ENCODE data around the gene CRCP.
A peak's percentile ranks its signal among the peaks of the same experiment; 100 is the strongest.
"Not testable (repeated sequence)": the region's sequence is repeated elsewhere in the genome, so short reads cannot be mapped to it uniquely, and the experiment has no call there.

CRCP gene

GRCh38 chr7:66114743-66115649 lies at the start of gene CRCP:
Gene CRCP, plus strand, starts transcription at chr7:66114847. Its CDS starts 116 bp downstream, at chr7:66114963.
- DNase-seq (ENCODE audit: low read depth), result peak; percentile 78

GRCh38 chr7:66069732-66070131 lies 44.9 kb upstream of the CRCP start:
- DNase-seq (ENCODE audit: low read depth), result no peak

- no peak for DNase-seq (ENCODE audit: low read depth)
These were observed 44.4 kb upstream of the CRCP start for GRCh38 chr7:66070222-66070621.

GRCh38 chr7:66072208-66072607 lies 42.4 kb upstream of the CRCP start:
- DNase-seq (ENCODE audit: low read depth), result not testable (repeated sequence)

GRCh38 chr7:66075590-66076461 lies 38.8 kb upstream of the CRCP start, which contains the start of gene ASL:
Gene ASL, plus strand, starts transcription at chr7:66075819. Its CDS starts 263 bp downstream, at chr7:66076082.
- DNase-seq (ENCODE audit: low read depth), result peak; percentile 89

- no peak for DNase-seq (ENCODE audit: low read depth)
These were observed 38.0 kb upstream of the CRCP start for GRCh38 chr7:66076462-66077329.

GRCh38 chr7:66078067-66078466 lies 36.6 kb upstream of the CRCP start:
- DNase-seq (ENCODE audit: low read depth), result no peak

GRCh38 chr7:66082083-66082482 lies 32.6 kb upstream of the CRCP start:
- no peak for DNase-seq (ENCODE audit: low read depth)

- no peak for DNase-seq (ENCODE audit: low read depth)
These were observed 31.7 kb upstream of the CRCP start for GRCh38 chr7:66082886-66083415.

- no peak for DNase-seq (ENCODE audit: low read depth)
These were observed 31.0 kb upstream of the CRCP start for GRCh38 chr7:66083677-66084076.

GRCh38 chr7:66088861-66089838 lies 25.5 kb upstream of the CRCP start:
- DNase-seq (ENCODE audit: low read depth), result no peak

GRCh38 chr7:66092654-66093053 lies 22.0 kb upstream of the CRCP start:
- DNase-seq (ENCODE audit: low read depth), result no peak

- no peak for DNase-seq (ENCODE audit: low read depth)
These were observed 19.6 kb upstream of the CRCP start for GRCh38 chr7:66095010-66095409.

GRCh38 chr7:66099232-66099550 lies 15.5 kb upstream of the CRCP start:
- no peak for DNase-seq (ENCODE audit: low read depth)

GRCh38 chr7:66099551-66100407 lies 14.9 kb upstream of the CRCP start:
- DNase-seq (ENCODE audit: low read depth), result no peak

- no peak for DNase-seq (ENCODE audit: low read depth)
These were observed 14.1 kb upstream of the CRCP start for GRCh38 chr7:66100408-66101050.

- DNase-seq (ENCODE audit: low read depth), result not testable (repeated sequence)
These were observed 12.5 kb upstream of the CRCP start for GRCh38 chr7:66102168-66102567.

GRCh38 chr7:66103994-66104393 lies 10.7 kb upstream of the CRCP start:
- DNase-seq (ENCODE audit: low read depth), result not testable (repeated sequence)

GRCh38 chr7:66105263-66105748 lies 9.3 kb upstream of the CRCP start:
- DNase-seq (ENCODE audit: low read depth), result no peak
